NK-92 treated with Interleukin-12 subunit alpha and Interleukin-12 subunit beta, amount 100 ng/mL, for 24 hours (cell line): Measurements from ENCODE around the gene KISS1R.
"Not testable (repeated sequence)": the region's sequence is repeated elsewhere in the genome, so short reads cannot be mapped to it uniquely, and the experiment has no call there.

Experiments used
- DNase-seq: peaks from one replicate; lab custom pipeline; 2025; lab: John Stamatoyannopoulos, UW

The KISS1R gene

DNA sequence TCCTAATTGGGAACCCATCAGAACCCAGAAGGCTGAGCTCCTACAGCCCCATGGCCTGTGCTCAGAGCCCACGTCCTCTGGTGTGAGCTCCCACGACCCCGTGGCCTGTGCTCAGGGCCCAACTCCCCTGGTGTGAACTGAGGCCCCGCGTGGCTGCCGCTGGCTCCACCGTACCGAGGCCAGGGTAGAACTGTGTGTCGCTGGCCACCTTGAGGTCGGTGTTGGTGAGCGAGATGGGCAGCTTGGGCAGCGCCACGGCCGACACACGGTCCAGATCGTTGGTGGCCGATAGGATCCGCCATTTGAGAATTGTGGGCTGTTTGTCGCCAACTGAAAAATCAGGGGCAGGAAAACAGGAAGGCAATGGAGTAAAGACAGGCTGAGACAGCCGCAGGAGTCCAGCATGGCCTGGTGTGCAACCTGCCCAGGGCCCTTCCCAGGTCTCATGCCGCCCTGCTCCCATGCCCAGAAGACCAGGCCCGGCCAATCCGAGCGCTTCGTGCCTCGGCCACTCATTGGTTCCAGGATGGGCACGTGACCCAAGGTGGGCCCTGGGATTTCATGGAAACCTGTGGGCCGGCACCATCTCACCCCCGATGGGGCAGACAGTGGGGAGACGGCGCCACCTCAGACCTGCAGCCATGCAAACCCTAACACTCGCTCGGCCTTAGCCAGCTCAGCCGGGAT, 35.6 kb upstream of the KISS1R start:
- no peak for DNase-seq

DNA sequence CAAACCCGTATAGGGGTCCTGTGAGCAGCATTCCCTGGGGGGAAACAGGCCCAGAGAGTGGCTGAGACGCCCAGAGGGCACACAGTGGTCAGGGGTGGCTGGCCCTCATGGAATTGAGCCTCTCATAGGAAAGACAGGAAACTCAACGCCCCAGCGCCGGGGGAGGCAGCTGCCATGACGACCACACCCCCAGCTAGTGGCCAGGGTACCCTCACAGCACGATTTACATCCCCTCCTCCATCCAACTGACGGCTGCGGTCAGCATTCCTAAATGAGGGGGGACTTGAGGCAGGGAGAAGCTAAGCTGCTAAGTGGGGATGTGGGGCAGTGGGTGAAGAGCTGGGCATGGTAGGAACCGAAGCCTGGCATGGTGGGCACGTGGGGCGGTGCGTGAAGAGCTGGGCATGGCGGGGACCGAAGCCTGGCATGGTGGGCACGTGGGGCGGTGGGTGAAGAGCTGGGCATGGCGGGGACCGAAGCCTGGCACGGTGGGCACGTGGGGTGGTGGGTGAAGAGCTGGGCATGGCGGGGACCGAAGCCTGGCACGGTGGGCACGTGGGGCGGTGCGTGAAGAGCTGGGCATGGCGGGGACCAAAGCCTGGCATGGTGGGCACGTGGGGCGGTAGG, 34.1 kb upstream of the KISS1R start:
- no peak for DNase-seq

DNA sequence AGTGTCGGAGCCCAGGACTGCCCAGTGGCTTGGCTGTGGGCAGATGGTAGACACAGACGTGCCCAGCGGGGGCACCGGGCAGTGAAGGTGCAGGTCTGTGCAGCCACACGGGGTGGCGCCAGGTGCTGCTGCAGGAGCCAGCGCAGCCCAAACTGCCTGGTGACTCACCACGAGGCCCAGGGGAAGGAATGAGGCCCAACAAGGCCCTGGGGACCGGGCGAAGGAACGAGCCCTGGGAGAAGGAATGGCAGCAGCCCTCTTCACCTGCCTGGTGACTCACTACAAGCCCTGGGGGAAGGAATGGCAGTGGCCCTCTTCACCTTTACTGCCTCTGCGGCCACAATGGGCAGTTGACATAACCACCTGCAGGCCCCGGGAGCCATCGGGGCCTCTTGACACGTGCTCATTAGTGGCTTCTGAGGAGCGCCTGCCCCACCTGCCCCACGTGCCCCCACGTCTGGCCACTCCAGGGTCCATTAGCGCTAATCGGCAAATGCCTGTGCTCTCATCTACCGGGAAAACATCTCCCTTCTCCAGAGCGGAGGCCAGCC, 33.4 kb upstream of the KISS1R start:
- no peak for DNase-seq

DNA sequence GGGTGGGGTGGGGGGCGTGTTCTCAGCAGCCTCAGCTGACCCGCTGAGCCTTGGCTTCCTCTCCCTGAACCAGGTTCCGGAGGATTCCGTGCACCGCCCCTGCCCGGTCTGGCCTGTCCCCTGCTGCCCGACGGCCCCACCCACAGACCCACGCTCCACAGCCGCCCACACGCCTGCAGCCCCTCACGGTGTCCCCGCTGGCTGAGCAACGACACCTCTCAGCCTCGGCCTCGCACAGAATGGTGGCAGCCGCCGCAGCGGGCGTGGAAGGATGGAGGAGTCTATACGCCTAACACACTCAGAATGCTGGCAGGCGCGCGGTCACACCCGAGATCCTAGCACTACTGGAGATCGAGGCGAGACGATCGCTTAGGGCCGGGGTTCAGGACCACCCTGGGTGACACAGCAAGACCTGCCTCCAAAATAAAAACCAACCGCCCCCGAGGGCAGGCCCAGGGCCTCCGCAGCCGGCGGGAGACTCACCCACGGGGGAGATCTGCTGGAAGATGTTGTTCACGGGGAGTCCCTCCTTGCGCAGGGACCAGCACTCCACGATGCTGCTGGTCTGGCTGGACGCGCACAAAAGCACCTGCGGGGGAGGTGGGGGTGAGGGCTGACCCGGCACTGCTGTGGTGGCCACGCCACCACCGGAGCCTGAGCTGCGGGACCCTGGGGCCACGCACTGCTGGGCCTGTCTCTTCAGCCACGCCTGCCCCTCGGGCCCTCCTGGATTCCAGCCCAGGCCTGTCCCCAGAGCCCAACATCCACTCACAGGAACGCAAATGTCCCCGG, 32.5 kb upstream of the KISS1R start:
- no peak for DNase-seq

DNA sequence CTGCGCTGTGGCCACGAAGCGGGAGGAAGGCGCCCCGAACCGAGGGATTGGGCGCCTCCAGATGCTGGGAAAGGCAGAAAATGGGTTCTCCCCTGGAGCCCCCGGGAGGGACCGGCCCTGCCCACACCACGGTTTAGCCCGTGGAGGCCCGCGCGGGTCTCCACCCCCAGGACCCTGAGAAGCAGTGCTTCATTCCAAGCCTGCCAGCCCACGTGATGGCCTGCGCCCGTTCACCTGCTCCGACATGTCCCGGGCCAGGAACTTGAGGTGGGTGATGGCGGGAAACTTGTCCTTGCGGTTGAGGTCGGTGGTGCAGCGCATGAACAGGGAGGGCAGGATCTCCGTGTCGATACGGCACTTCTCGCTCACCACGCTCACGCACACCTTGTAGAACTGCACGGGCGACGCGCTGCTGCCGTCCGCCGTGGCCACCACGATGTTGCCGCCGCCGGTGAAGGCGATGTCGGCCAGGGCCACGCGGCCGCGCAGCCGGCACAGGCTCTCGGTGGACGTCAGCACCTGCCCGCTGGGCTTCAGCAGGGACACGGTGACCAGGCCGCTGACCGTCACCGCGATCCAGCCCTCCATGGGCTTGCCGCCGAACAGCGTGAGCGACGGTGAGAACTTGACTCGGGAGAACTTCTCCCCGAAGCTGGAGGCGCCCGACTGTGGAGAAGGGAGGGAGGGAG, 31.5 kb upstream of the KISS1R start:
- DNase-seq = no peak

DNA sequence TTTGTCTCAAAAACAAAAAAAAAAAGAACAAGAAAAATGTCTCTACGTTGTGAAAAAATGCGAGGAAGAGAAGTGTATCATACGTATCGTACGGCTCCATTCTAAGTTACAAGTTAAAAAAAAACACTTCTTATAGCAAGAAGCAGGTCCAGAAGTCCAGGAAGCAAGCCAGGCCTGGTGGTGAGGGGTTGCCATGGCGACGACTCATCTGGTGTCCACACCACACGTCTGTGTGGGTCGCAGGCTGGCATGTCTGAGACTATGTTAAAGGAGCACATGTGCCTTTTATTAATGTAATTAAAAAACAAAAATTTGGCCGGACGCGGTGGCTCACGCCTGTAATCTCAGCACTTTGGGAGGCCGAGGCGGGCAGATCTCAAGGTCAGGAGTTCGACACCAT, 30.1 kb upstream of the KISS1R start:
- DNase-seq = no peak

DNA sequence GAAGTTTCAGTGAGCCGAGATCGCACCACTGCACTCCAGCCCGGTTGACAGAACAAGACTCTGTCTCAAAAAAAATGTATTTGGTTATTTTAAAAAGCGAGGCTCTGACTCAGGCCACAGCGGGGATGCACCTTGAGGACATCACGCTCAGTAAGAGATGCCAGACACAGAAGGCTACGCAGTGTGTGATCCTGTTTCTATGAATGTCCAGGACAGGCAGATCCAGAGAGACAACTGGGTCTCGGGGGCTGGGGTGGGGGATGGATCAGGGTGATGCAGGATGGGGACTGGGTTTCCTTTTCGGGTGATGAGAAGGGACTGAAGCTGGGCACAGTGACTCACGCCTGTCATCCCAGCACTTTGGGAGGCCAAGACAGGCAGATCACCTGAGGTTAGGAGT, 29.5 kb upstream of the KISS1R start:
- no peak for DNase-seq

DNA sequence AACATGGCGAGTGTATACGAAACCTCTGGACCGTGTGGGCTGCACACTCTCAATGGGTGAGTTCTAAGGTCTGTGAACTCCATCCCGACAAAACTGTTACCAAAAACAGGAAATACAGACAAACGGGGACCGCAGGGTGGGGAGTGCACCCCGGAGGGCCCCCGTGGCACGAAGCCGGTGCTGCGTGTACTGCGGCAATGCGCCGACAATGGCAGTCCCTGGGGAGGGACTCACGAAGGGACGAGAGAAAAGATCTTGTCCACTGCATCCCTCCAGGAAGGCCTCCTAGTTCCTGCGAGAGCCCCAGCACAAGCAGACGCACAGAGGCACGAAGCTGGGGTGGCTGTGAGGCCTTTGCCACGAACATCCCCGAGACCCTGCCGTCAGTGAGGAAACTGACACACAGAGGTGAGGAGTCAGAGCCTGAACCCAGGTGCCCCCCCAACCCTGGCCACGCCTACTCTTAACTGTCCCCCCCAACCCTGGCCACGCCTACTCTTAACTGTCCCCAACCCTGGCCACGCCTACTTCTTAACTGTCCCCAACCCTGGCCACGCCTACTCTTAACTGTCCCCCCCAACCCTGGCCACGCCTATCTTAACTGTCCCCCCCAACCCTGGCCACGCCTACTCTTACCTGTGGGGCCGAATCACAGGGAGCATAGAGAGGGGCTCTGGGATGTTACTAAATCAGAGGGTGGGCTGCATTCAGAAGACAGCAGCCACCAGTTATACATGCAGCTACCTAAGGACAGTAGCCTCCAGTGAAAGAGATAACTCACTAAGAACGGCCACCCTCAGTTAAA, 28.4 kb upstream of the KISS1R start:
- no peak for DNase-seq

DNA sequence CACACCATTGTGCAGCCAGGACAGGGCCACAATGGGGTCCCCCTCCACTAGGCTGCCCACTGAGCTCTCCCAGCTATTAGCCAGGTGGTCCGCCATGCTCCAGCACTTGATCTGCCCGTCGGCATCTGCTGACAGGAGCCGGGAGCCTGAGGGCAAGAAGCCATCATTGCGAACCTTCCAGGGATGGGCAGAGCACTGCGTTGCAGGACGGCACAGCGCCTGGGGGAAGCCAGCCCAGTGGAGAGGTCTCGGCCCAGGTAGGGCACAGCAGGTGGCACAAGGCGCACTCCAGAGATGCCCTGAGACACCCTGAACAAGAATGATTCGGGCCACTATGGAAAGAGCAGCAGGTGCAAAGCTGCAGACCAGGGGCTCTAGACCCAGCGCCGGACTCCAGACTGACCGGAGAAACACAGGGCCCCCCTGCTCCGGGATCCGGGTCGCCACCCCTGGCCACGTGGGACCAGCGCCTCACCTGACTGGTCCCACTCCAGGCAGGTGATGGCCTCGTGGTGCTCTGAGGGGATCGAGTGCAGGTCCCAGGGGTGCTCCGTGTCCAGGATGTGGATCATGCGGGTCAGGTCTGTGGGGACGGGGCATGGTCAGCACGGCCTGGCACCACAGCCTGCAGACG, 27.4 kb upstream of the KISS1R start:
- DNase-seq = no peak

DNA sequence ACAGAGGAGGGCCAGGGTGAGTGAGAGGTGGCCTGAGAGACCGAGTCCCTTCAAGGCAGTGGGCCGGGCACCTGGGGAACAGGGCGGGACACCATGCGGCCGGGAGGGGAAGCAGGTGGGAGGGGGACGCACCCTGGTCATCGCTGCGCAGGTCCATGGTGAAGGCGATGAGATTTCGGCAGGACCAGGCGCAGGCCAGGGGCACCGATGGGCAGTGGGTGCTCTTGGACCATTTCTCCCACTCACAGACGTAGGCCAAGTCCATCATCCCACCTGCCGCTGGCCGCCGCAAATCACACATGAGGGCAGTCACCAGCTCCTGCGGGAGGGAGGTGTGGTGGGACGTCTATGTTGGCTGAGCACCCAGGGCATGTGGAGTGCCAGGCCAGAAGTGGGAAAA, 26.3 kb upstream of the KISS1R start:
- DNase-seq = no peak

DNA sequence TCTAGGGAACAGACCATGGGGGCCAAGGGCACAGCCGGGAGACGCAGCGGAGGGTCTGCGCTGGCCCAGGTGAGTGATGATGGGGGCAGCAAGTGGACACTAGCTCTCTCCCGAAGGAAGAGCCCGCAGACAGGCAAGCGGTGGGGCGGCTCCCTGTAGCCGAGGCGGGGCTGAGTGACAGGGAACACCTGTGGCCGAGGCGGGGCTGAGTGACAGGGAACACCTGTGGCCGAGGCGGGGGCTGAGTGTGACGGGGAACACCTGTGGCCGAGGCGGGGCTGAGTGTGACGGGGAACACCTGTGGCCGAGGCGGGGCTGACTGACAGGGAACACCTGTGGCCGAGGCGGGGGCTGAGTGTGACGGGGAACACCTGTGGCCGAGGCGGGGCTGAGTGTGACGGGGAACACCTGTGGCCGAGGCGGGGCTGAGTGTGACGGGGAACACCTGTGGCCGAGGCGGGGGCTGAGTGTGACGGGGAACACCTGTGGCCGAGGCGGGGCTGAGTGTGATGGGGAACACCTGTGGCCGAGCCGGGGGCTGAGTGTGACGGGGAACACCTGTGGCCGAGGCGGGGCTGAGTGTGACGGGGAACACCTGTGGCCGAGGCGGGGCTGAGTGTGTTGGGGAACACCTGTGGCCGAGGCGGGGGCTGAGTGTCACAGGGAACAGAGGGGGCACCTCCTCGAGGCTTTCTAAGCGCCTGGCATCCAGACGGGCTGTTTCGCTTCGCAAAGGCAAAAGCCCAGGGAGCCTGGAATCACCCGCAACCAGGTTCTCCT, 25.5 kb upstream of the KISS1R start:
- DNase-seq = not testable (repeated sequence)

DNA sequence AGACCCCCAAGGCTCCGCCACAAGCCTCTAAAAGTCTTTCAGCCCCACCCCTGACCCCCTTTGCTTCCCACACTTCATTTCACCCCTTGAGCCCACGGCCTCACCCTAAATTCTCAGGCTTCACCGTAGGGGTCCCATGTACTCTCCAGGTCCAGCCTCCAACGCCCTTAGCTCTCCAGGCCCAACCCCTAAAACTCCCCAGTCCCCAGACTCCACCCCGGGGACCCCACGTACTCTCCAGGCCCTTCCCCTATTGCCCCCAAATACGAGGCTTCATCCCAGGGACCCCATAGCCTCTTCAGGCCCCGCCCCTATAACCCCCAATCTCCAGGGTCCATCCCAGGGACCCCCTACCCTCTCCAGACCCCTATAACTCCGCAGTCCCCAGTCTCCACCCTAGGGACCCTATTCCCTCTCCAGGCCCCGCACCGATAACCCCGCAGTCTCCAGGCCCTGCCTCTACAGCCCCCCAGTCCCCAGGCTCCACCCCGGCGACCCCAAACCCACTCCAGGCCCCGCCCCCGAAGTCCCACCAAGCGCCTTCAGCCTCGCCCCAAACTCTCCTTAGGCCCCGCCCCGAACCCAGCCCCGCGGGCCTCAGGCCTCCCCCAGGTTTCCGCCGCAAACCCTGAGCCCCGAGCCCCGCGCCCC, 24.8 kb upstream of the KISS1R start:
- no peak for DNase-seq

DNA sequence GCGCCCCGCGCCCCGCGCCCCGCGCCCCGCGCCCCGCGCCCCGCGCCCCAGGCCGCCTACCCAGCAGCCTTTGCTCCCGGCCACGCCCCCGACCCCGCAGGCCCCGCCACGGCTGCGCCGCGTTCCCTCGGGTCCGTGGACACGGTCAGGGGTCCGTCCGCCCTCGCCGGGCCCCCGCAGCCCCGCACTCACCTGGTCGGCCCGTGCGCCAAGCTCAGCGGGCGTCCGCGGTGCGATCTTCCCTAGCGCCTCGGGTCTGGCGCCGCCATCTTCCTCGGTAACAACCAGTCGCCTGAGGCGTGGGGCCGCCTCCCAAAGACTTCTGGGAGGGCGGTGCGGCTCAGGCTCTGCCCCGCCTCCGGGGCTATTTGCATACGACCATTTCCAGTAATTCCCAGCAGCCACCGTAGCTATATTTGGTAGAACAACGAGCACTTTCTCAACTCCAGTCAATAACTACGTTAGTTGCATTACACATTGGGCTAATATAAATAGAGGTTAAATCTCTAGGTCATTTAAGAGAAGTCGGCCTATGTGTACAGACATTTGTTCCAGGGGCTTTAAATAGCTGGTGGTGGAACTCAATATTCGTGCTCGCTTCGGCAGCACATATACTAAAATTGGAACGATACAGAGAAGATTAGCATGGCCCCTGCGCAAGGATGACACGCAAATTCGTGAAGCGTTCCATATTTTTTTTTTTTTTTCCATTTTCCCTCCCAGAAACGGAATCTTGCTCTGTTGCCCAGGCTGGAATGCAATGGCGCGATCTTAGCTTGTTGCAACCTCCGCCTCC, 24.0 kb upstream of the KISS1R start, which contains the start of the genes MED16 and RNU6-9:
TSS of gene MED16 (minus strand) at position 294 of the 796 bp plus-strand sequence. CDS start 2,056 bp downstream, outside the sequence.
TSS of gene RNU6-9 (plus strand) at position 591 of the 796 bp plus-strand sequence.
- DNase-seq = peak; percentile 74

DNA sequence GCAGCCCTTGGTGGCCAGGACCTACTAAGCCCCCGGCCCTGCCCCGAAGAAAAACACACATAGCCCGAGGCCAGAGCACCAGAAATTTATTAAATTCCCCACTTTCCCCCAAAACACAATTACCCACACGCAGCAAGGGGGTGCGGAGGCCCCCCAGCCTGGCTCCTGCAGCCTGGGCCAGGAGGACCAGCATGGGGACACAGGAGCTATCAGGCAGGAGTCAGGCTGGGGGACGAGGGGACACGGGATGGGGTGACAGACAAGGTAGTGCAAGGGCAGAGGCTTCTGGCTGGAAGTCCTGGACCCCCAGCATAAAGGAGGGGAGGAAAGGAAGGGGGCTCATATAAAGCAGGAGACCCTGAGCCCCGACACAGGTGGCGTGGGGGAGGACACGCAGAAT, 20.7 kb upstream of the KISS1R start:
- DNase-seq = no peak

DNA sequence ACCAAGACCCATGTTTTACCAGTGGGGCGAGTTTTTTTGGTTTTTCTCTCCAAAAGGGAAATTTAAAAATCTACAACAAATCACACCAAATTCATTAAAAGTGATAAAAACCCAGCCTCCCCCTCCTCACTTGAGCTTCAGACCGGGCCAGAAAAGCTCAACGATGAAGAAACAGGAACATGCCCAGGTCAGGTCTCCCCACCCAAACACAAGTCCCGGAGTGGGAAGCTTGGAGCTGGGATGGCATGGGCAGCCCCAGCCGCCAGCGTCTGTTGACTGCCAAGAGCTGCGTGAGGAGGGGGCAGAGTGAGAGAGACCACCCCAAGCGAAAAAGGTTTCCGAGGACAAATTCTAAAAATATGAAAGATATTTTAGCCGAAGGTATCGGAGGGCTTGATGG, 20.1 kb upstream of the KISS1R start:
- DNase-seq = no peak

DNA sequence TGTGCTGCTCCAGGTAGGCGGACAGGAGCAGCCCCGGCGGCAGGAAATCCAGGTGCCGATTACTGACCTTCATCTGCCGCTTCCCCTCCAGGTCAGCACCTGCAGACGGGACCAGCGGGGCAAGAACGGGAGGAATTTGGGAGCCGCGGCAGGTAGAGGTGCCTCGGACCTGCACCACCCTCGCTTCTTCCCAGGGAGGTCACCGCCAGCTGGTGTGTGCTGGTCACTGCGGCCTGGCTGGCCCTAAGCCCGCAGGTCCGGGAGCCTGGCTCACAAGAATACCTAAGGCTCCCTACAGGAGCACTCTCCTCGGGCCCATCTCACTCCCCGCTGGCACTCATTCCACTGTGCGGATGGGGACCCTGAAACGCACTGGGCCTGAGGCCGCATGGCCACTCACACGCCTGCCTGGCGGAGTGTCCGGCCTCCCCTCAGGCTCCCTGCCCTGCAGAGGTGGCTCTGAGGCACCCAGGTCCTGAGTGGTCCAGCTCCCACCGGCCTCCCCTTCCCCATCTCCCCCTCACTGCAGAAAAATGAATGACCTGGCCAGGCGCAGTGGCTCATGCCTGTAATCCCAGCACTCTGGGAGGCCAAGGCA, 19.6 kb upstream of the KISS1R start:
- DNase-seq = no peak

DNA sequence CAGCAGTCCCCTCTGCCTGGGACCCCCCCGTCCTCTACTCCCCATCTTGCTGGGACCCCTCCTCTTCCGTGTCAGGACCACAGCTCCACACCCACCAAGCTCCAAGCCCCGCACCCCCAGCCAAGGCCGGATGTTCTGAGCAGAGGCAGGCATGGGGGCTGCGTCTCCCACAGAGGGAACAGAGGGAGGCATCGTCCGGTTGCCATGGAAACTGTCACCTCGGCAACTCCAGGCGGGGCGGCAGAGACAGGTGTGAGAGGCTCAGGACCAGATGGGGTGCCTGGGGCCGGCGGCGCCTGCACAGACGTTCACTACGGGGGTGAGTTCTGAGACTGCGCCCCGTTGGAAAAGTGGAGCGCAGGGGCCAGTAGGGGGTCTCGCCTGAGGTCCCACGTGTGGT, 18.5 kb upstream of the KISS1R start:
- no peak for DNase-seq
